IMR-90 (cell line): ENCODE measurements around the gene RBM42. TPM values are rescaled to one million over a fixed set of nuclear protein-coding genes. Genes with fewer than 3 reads are reported as not detected.

Experiments
- ATAC-seq: fragments of 200-7000 bp; cut with Tn5 transposase; 2 replicates; pipeline ENCODE4 v1.9.1; 2020; ENCODE audit warnings: low read depth, mild to moderate bottlenecking, moderate library complexity
- BruUV-seq: library from RNA; stranded (reverse); fragments of 400-500 nt; replicated peaks from 2 replicates; lab custom pipeline; 2021; lab: Mats Ljungman, UMichigan
- CTCF ChIA-PET: fragments of 300-600 bp; formaldehyde crosslinking; extraction: SDS; loops from one replicate; lab custom pipeline; 2021; ENCODE audit warnings: antibody characterized with exemption; lab: Yijun Ruan, JAX
- POLR2A ChIA-PET: fragments of 300-600 bp; sonication (Branson Sonifier 250); formaldehyde crosslinking; loops from one replicate; lab custom pipeline; 2022; ENCODE audit warnings: antibody characterized with exemption; ENCODE audit not compliant: unreplicated experiment; lab: Charles Lee
- DNase-seq: peaks from one replicate; pipeline ENCODE4 v3.0.0; 2013
- H2AFZ ChIP-seq: replicated peaks from 2 replicates; pipeline ENCODE3; 2013; ENCODE audit warnings: low read length, mild to moderate bottlenecking; ENCODE audit not compliant: poor library complexity
- H2AK5ac ChIP-seq: 2 replicates; pipeline ENCODE4 v1.6.1; 2013; ENCODE audit warnings: low read depth, low read length, inconsistent platforms
- H2AK9ac ChIP-seq: replicated peaks from 2 replicates; pipeline ENCODE3; 2013; ENCODE audit warnings: mild to moderate bottlenecking, low read depth, low read length, moderate library complexity; ENCODE audit not compliant: poor library complexity
- H2BK120ac ChIP-seq: 2 replicates; pipeline ENCODE4 v1.6.1; 2013; ENCODE audit warnings: low read depth, low read length, inconsistent platforms
- H2BK15ac ChIP-seq: 3 replicates; pipeline ENCODE4 v1.6.1; 2013; ENCODE audit warnings: low read depth, low read length, inconsistent platforms
- H2BK20ac ChIP-seq: 2 replicates; pipeline ENCODE4 v1.6.1; 2013; ENCODE audit warnings: low read depth, mild to moderate bottlenecking, inconsistent platforms, low read length, moderate library complexity
- H2BK5ac ChIP-seq: 2 replicates; pipeline ENCODE4 v1.6.1; 2013; ENCODE audit warnings: mild to moderate bottlenecking, low read depth, low read length, inconsistent platforms; ENCODE audit not compliant: poor library complexity, severe bottlenecking
- H3K14ac ChIP-seq: replicated peaks from 2 replicates; pipeline ENCODE4 v1.6.1; 2013; ENCODE audit warnings: low read depth, low read length, inconsistent platforms
- H3K18ac ChIP-seq: 2 replicates; pipeline ENCODE4 v1.6.1; 2013; ENCODE audit warnings: low read depth, low read length, control low read depth
- H3K23ac ChIP-seq: 2 replicates; pipeline ENCODE4 v1.6.1; 2013; ENCODE audit warnings: low read depth, low read length, inconsistent platforms
- H3K27ac ChIP-seq: 2 replicates; pipeline ENCODE4 v1.5.1; 2013; ENCODE audit warnings: mild to moderate bottlenecking, control low read depth, low read length; ENCODE audit not compliant: insufficient read depth
- H3K27me3 ChIP-seq: 2 replicates; pipeline ENCODE4 v1.6.1; 2013; ENCODE audit warnings: low read length; ENCODE audit not compliant: control insufficient read depth, insufficient read depth
- H3K36me3 ChIP-seq: 2 replicates; pipeline ENCODE4 v1.6.1; 2013; ENCODE audit warnings: low read length, mixed read lengths; ENCODE audit not compliant: control insufficient read depth, insufficient read depth
- H3K4ac ChIP-seq: 2 replicates; pipeline ENCODE4 v1.6.1; 2013; ENCODE audit warnings: low read depth, low read length, inconsistent platforms
- H3K4me1 ChIP-seq: 2 replicates; pipeline ENCODE4 v1.6.1; 2013; ENCODE audit warnings: low read length, mixed read lengths; ENCODE audit not compliant: control insufficient read depth, insufficient read depth
- H3K4me2 ChIP-seq: 2 replicates; pipeline ENCODE4 v1.6.1; 2013; ENCODE audit warnings: low read depth, mild to moderate bottlenecking, control low read depth, low read length, moderate library complexity
- H3K4me3 ChIP-seq: 2 replicates; pipeline ENCODE4 v1.5.1; 2013; ENCODE audit warnings: low read depth, mild to moderate bottlenecking, control low read depth, low read length, moderate library complexity; ENCODE audit not compliant: insufficient read depth
- H3K56ac ChIP-seq: 2 replicates; pipeline ENCODE4 v1.6.1; 2013; ENCODE audit warnings: low read length, inconsistent platforms; ENCODE audit not compliant: insufficient read depth; ENCODE audit errors: extremely low read depth
- H3K79me1 ChIP-seq, 2 experiments: 2 replicates each; pipeline ENCODE4 v1.6.1; 2013; ENCODE audit warnings: low read length in 2 of 2, inconsistent platforms in 1 of 2, low read depth in 1 of 2
- H3K9ac ChIP-seq: 2 replicates; pipeline ENCODE4 v1.6.1; 2013; ENCODE audit warnings: low read depth, low read length, control low read depth
- H3K9me1 ChIP-seq: 2 replicates; pipeline ENCODE4 v1.6.1; 2013; ENCODE audit warnings: low read length, inconsistent platforms; ENCODE audit not compliant: insufficient read depth
- H3K9me3 ChIP-seq: 2 replicates; pipeline ENCODE4 v1.6.1; 2013; ENCODE audit warnings: low read length; ENCODE audit not compliant: control insufficient read depth, insufficient read depth
- H4K20me1 ChIP-seq: 2 replicates; pipeline ENCODE4 v1.6.1; 2013; ENCODE audit warnings: low read length, inconsistent platforms; ENCODE audit not compliant: insufficient read depth
- H4K5ac ChIP-seq: 2 replicates; pipeline ENCODE4 v1.6.1; 2013; ENCODE audit warnings: mild to moderate bottlenecking, low read depth, low read length, control low read depth
- H4K8ac ChIP-seq, 2 experiments: 2 replicates each; pipeline ENCODE4 v1.6.1; 2013; ENCODE audit warnings: low read depth in 2 of 2, low read length in 2 of 2, control low read depth in 1 of 2, inconsistent platforms in 1 of 2
- H4K91ac ChIP-seq: 2 replicates; pipeline ENCODE4 v1.6.1; 2013; ENCODE audit warnings: low read depth, low read length, inconsistent platforms; ENCODE audit not compliant: insufficient read depth
- MXI1 ChIP-seq: IDR thresholded peaks from 2 replicates; pipeline ENCODE4 v1.6.1; 2012; ENCODE audit warnings: low read depth, mild to moderate bottlenecking, low read length, moderate library complexity, borderline replicate concordance
- RFX5 ChIP-seq: IDR thresholded peaks from 2 replicates; pipeline ENCODE4 v1.8.0; 2012; ENCODE audit warnings: low read depth, mild to moderate bottlenecking, low read length, moderate library complexity
- WGBS, 2 experiments: methylation state at CpG; one replicate each; pipeline versions ENCODE4 v1.1.5 to v1.1.7; 2013; ENCODE audit warnings: missing lambda C conversion rate in 2 of 2; ENCODE audit not compliant: insufficient read length in 1 of 2; ENCODE audit errors: extremely low coverage in 2 of 2; 5-methylcytosine and 5-hydroxymethylcytosine counted together
- dilution Hi-C: fragments of 300-500 bp; cut with HindIII; formaldehyde crosslinking; loops from one replicate; pipeline ENCODE4 v1.14.3; 2018; ENCODE audit warnings: low sequenced_read_pairs; ENCODE audit not compliant: unreplicated experiment
- in situ Hi-C: fragments of 300-500 bp; cut with MboI; formaldehyde crosslinking; loops from 3 replicates; pipeline ENCODE4 v1.14.3; 2019; ENCODE audit warnings: low sequenced_read_pairs, inconsistent platforms, mixed read lengths
- intact Hi-C: fragments of 100-400 bp; cut with micrococcal nuclease; formaldehyde crosslinking; loops from 2 replicates; pipeline ENCODE4 v1.10.0; 2022
- polyA plus RNA-seq, 3 experiments: library from polyadenylated mRNA; depleted of rRNA; stranded (reverse); fragments of >200 nt; gene quantifications; 2 replicates each; pipeline ENCODE4 v1.2.3, GENCODE V29; 2012; ENCODE audit warnings: low replicate concordance in 1 of 3
- total RNA-seq: library from RNA; depleted of rRNA; stranded (reverse); fragments of >200 nt; gene quantifications from 2 replicates; pipeline ENCODE4 v1.2.3, GENCODE V29; 2012

RBM42 gene
- total and polyA plus RNA-seq, 2 of the 4 experiments (the other 2 are of a cell fraction) = 19.0 to 41.5 TPM

GRCh38 chr19:35636651-35637050 lies 7.8 kb downstream of the RBM42 start:
- dilution Hi-C loops (no loop called here), intact Hi-C loops (no loop called here), in situ Hi-C loops (no loop called here)
- TF ChIP-seq RFX5 (no peak), MXI1 (no peak)
- no peak overlapping the region for H2AK5ac ChIP-seq
- no peak overlapping the region for H2AK9ac ChIP-seq
- no peak for ATAC-seq
- no peaks in the 10 kb centered on the region for H3K9me3 ChIP-seq
- H3K9ac ChIP-seq = no peak overlapping the region
- POLR2A ChIA-PET = no interaction called here
- H3K4me2 ChIP-seq = no peak overlapping the region
- WGBS, 2 experiments = no CpG with 5 or more reads among the region's 3 CpGs
- no peak overlapping the region for H3K4me3 ChIP-seq
- peaks cover 0 to 1% of the 10 kb centered on the region in 2 experiments; a peak in 1 of 4 replicates for H3K79me1 ChIP-seq
- no peak overlapping the region for H2AFZ ChIP-seq
- no peak for DNase-seq
- no peak overlapping the region for H4K8ac ChIP-seq
- H3K27me3 ChIP-seq = no peaks in the 10 kb centered on the region
- no peaks in the 10 kb centered on the region for H4K20me1 ChIP-seq
- H3K36me3 ChIP-seq = peaks cover 53% of the 10 kb centered on the region
- H2BK120ac ChIP-seq = no peak overlapping the region
- CTCF ChIA-PET = no interaction called here
- no peak overlapping the region for H4K5ac ChIP-seq
- no peak overlapping the region for H2BK20ac ChIP-seq
- H3K4me1 ChIP-seq = peaks cover 3% of the 10 kb centered on the region; the same call in 1 of the 2 replicates
- no peak overlapping the region for H2BK15ac ChIP-seq
- no peak overlapping the region for H3K56ac ChIP-seq
- no peak overlapping the region for H3K18ac ChIP-seq
- H3K9me1 ChIP-seq = 0 out of 2 replicates have a peak, but pooled peaks cover 5% of the 10 kb centered on the region
- no peak overlapping the region for H3K4ac ChIP-seq
- BruUV-seq = no TSS peak
- no peak overlapping the region for H3K27ac ChIP-seq
- no peak overlapping the region for H2BK5ac ChIP-seq
- H3K14ac ChIP-seq = no peak overlapping the region
- H3K23ac ChIP-seq = no peak overlapping the region
- H4K91ac ChIP-seq = no peak overlapping the region
